Keratinocyte (primary cell): ENCODE data around the gene GALNT14. TPM values are rescaled to one million over a fixed set of nuclear protein-coding genes. Genes with fewer than 3 reads are reported as not detected.

ENCODE experiments used
- DNase-seq: peaks from one replicate; pipeline ENCODE4 v3.0.0-alpha.2; 2011; ENCODE audit warnings: low read depth, missing footprints, low spot score
- FAIRE-seq: peaks from 2 replicates; lab custom pipeline; 2011; peaks lifted over from hg19 to GRCh38; lab: Jason Lieb, UNC
- H2AFZ ChIP-seq: 2 replicates; pipeline ENCODE4 v1.6.0; 2012; ENCODE audit warnings: low read length, control low read depth, inconsistent platforms; ENCODE audit not compliant: control insufficient read depth
- H3K27ac ChIP-seq: 2 replicates; pipeline ENCODE4 v1.5.1; 2011; ENCODE audit warnings: low read length; ENCODE audit not compliant: control insufficient read depth, insufficient read depth
- H3K27me3 ChIP-seq: 3 replicates; pipeline ENCODE4 v1.6.0; 2011; ENCODE audit warnings: low read length; ENCODE audit not compliant: control insufficient read depth, insufficient read depth; ENCODE audit errors: extremely low read depth
- H3K36me3 ChIP-seq, 2 experiments: 2 replicates in 1 of 2; 3 replicates in 1 of 2; pipeline ENCODE4 v1.5.1; 2011; ENCODE audit warnings: low read length in 2 of 2, mild to moderate bottlenecking in 1 of 2; ENCODE audit not compliant: control insufficient read depth in 2 of 2, insufficient read depth in 2 of 2; ENCODE audit errors: extremely low read depth in 1 of 2
- H3K4me1 ChIP-seq: 3 replicates; pipeline ENCODE4 v1.5.1; 2011; ENCODE audit warnings: low read length; ENCODE audit not compliant: control insufficient read depth, insufficient read depth; ENCODE audit errors: extremely low read depth
- H3K4me2 ChIP-seq: 3 replicates; pipeline ENCODE4 v1.6.0; 2011; ENCODE audit warnings: low read depth, low read length; ENCODE audit not compliant: control insufficient read depth, insufficient read depth; ENCODE audit errors: extremely low read depth
- H3K4me3 ChIP-seq, 3 experiments: fragments of 200-600 bp in 1 of 3; sonication (generic) in 1 of 3; 2 replicates in 2 of 3; 3 replicates in 1 of 3; pipeline ENCODE4 v1.5.1; 2011 to 2016; ENCODE audit warnings: low read length in 3 of 3, mild to moderate bottlenecking in 3 of 3, control low read depth in 2 of 3, inconsistent platforms in 1 of 3, low read depth in 1 of 3, mixed read lengths in 1 of 3, mixed run types in 1 of 3, moderate library complexity in 1 of 3; ENCODE audit not compliant: control insufficient read depth in 2 of 3, insufficient read depth in 2 of 3; ENCODE audit errors: extremely low read depth in 1 of 3
- H3K79me2 ChIP-seq: 2 replicates; pipeline ENCODE4 v1.6.0; 2012; ENCODE audit warnings: low read length; ENCODE audit not compliant: control insufficient read depth, insufficient read depth
- H3K9ac ChIP-seq: 3 replicates; pipeline ENCODE4 v1.6.0; 2011; ENCODE audit warnings: low read length; ENCODE audit not compliant: control insufficient read depth, insufficient read depth; ENCODE audit errors: extremely low read depth
- H3K9me1 ChIP-seq: 3 replicates; pipeline ENCODE4 v1.6.0; 2011; ENCODE audit warnings: low read length; ENCODE audit not compliant: control insufficient read depth, insufficient read depth; ENCODE audit errors: extremely low read depth
- H3K9me3 ChIP-seq: 2 replicates; pipeline ENCODE4 v1.5.1; 2012; ENCODE audit warnings: low read depth, low read length; ENCODE audit not compliant: control insufficient read depth
- H4K20me1 ChIP-seq: 3 replicates; pipeline ENCODE4 v1.6.0; 2011; ENCODE audit warnings: low read length; ENCODE audit not compliant: control insufficient read depth, insufficient read depth; ENCODE audit errors: extremely low read depth
- EZH2 ChIP-seq: IDR thresholded peaks from one replicate; pipeline ENCODE4 v1.6.1; 2012; ENCODE audit warnings: inconsistent platforms, mild to moderate bottlenecking, low read length, moderate library complexity
- dilution Hi-C: fragments of 300-500 bp; cut with MboI; formaldehyde crosslinking; loops from one replicate; pipeline ENCODE4 v1.7.0; 2020; ENCODE audit warnings: low sequenced_read_pairs; ENCODE audit not compliant: extremely low pct_ligation_motif_present
- polyA plus RNA-seq, 5 experiments: library from polyadenylated mRNA; depleted of rRNA in 3 of 5; stranded (reverse) in 3 of 5; stranded (forward) in 1 of 5; unstranded in 1 of 5; fragments of >200 nt; gene quantifications; 1 replicate in 1 of 5; 2 replicates in 3 of 5; 3 replicates in 1 of 5; pipeline versions ENCODE4 v1.2.1 to v1.2.3, GENCODE V29; 2011 to 2012; ENCODE audit warnings: missing spikeins in 2 of 5, low read depth in 1 of 5, low replicate concordance in 1 of 5
- TF ChIP-seq, protein P1 (sequence below), 3 experiments: IDR thresholded peaks in 1 of 3; conservative IDR thresholded peaks in 1 of 3; optimal IDR thresholded peaks in 1 of 3; 2 replicates in 2 of 3; 3 replicates in 1 of 3; pipeline versions ENCODE3 to v1.5.1; 2011; ENCODE audit warnings: low read length in 3 of 3, mild to moderate bottlenecking in 3 of 3, moderate library complexity in 2 of 3, control low read depth in 1 of 3, inconsistent platforms in 1 of 3; ENCODE audit not compliant: insufficient read depth in 2 of 3; ENCODE audit errors: extremely low read depth in 1 of 3

The GALNT14 gene
- polyA plus RNA-seq, 1 donor (not counting 4 experiments of a cell fraction or from before 2014, with no cell fraction given): 27.4 TPM

DNA sequence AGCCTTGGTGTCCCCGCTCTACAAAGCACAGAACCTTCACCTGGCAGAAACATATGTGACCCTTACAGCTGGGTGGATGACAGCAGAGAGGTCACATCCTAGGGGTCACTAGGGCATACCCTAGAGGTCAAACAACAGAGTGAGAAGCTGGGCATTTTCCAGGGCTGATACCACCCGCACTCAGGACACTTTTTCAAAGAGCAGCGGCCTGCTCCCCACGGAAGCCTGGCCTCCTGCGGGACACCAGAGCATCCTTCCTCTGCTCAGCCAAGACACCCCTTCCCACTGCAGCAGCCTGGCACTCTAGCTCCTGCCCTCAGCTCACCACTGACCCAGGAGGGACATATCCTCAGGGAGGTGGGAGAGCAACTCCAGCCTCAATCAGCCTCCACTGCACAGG lies 86.0 kb downstream of the GALNT14 start:
- H2AFZ ChIP-seq: no peak overlapping the region

GRCh38 chr2:31051258-31052140 lies 86.7 kb downstream of the GALNT14 start:
- Histone ChIP-seq H3K9me3 (no peaks in the 10 kb centered on the region), H3K36me3 (no peaks in the 10 kb centered on the region), H3K9ac (no peak overlapping the region), H3K27ac (no peak overlapping the region), H4K20me1 (peaks cover 4% of the 10 kb centered on the region), H2AFZ (no peak overlapping the region), H3K27me3 (no peaks in the 10 kb centered on the region), H3K9me1 (no peaks in the 10 kb centered on the region), H3K4me3 (no peak overlapping the region), H3K79me2 (peaks cover 4% of the 10 kb centered on the region), H3K4me2 (no peak overlapping the region), H3K4me1 (no peaks in the 10 kb centered on the region)
- DNase-seq (no peak), FAIRE-seq (no peak)
- dilution Hi-C loops: no loop called here
- no peak for TF ChIP-seq EZH2
- TF ChIP-seq, protein P1, sequence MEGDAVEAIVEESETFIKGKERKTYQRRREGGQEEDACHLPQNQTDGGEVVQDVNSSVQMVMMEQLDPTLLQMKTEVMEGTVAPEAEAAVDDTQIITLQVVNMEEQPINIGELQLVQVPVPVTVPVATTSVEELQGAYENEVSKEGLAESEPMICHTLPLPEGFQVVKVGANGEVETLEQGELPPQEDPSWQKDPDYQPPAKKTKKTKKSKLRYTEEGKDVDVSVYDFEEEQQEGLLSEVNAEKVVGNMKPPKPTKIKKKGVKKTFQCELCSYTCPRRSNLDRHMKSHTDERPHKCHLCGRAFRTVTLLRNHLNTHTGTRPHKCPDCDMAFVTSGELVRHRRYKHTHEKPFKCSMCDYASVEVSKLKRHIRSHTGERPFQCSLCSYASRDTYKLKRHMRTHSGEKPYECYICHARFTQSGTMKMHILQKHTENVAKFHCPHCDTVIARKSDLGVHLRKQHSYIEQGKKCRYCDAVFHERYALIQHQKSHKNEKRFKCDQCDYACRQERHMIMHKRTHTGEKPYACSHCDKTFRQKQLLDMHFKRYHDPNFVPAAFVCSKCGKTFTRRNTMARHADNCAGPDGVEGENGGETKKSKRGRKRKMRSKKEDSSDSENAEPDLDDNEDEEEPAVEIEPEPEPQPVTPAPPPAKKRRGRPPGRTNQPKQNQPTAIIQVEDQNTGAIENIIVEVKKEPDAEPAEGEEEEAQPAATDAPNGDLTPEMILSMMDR (optimal IDR thresholded peaks at IDR 0.05 in 1 of 3, IDR thresholded peaks at IDR 0.05 in 1 of 3, conservative IDR thresholded peaks at IDR 0.05 in 1 of 3; ENCODE audit: extremely low read depth in 1 of 3, insufficient read depth in 2 of 3, low read length in 3 of 3): no peak

More for the DNA sequence above, 86.0 kb downstream of the GALNT14 start:
- no peaks in the 10 kb centered on the region for H3K9me3 ChIP-seq
- no peak overlapping the region for H3K27ac ChIP-seq
- H3K9ac ChIP-seq: no peak overlapping the region
- H3K4me2 ChIP-seq: no peak overlapping the region
- peaks cover 4% of the 10 kb centered on the region for H4K20me1 ChIP-seq
- no peaks in the 10 kb centered on the region for H3K27me3 ChIP-seq
- H3K4me3 ChIP-seq: no peak overlapping the region
- FAIRE-seq (no peak), DNase-seq (no peak)
- TF ChIP-seq, protein P1 (optimal IDR thresholded peaks at IDR 0.05 in 1 of 3, IDR thresholded peaks at IDR 0.05 in 1 of 3, conservative IDR thresholded peaks at IDR 0.05 in 1 of 3; ENCODE audit: extremely low read depth in 1 of 3, insufficient read depth in 2 of 3, low read length in 3 of 3): no peak
- TF ChIP-seq EZH2: no peak
- H3K79me2 ChIP-seq: peaks cover 4% of the 10 kb centered on the region
- no peaks in the 10 kb centered on the region for H3K4me1 ChIP-seq
- H3K9me1 ChIP-seq: no peaks in the 10 kb centered on the region
- H3K36me3 ChIP-seq: no peaks in the 10 kb centered on the region
- dilution Hi-C loops: no loop called here
